Effector CD4-positive, alpha-beta T cell (primary cell): ENCODE measurements around the gene CLEC3B.
"Not testable (repeated sequence)": the region's sequence is repeated elsewhere in the genome, so short reads cannot be mapped to it uniquely, and the experiment has no call there.

ENCODE experiments used
- DNase-seq: peaks from one replicate; pipeline ENCODE4 v3.0.0-alpha.2; 2020
- total RNA-seq: gene quantifications from one replicate; lab custom pipeline; 2026; lab: John Stamatoyannopoulos, UW

The CLEC3B gene, protein sequence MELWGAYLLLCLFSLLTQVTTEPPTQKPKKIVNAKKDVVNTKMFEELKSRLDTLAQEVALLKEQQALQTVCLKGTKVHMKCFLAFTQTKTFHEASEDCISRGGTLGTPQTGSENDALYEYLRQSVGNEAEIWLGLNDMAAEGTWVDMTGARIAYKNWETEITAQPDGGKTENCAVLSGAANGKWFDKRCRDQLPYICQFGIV
- 0.56 reads per million for total RNA-seq

DNA sequence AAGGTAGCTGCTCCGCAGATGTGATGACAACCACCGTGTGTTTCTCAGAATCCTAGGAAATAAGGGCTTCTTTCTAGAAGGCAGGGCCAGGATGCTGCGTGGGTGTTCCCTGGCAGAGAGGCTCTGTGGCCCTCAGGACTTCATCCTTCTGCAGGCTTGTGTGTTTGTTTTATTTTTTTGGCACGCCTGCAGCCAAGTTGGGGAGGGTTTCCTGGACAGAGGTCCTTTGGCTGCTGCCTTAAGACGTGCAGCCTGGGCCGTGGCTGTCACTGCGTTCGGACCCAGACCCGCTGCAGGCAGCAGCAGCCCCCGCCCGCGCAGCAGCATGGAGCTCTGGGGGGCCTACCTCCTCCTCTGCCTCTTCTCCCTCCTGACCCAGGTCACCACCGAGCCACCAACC, at the start of gene CLEC3B:
Gene CLEC3B (plus strand): TSS at position 266 of the 400 bp plus-strand sequence. CDS start 60 bp downstream, at position 326.
- no peak for DNase-seq

GRCh38 chr3:44981220-44981619, 44.9 kb upstream of the CLEC3B start:
- no peak for DNase-seq

- no peak for DNase-seq
These were observed 44.4 kb upstream of the CLEC3B start for GRCh38 chr3:44981751-44982150.

DNA sequence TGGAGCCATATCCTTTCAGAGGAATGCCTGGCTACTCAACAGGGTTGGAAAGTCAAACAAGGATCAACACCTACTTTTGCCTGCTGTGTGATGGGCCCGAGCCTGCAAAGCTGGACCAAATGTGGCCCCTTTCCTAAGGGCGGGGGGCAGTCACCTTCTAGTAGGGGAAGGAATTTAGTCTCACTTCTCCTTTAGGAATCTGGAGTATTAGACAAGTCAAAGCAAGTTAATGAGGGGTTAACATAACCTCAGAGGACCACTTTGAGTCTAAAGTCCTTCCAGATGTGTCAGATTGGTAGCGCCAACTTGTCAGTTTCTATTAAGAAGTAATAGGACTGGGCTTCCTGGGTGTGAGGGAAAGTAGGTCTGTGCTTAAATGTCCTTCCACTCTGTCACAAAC, 43.3 kb upstream of the CLEC3B start:
- no peak for DNase-seq

DNA sequence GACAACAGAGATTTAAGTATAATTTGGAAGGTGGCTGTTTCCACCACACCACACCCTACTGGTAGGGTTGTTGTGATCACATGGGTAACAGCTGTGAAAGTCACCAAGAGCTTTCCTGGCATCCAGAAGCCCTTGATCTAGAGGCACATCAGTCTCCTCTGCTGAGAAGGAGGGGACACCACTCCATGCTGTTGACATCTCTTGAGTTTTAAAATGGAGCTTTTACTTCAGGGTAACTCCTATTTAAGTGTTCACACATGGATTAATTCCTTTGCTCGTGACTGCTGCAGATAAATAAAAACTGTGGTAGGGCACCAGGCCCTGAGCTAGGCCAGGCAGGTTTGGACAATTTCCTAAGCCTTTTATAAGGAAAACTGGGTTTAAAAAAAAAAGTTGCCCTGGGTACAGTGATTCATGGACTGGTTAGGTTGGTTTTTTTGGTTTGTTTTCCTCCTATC, 42.6 kb upstream of the CLEC3B start:
- DNase-seq, result no peak

DNA sequence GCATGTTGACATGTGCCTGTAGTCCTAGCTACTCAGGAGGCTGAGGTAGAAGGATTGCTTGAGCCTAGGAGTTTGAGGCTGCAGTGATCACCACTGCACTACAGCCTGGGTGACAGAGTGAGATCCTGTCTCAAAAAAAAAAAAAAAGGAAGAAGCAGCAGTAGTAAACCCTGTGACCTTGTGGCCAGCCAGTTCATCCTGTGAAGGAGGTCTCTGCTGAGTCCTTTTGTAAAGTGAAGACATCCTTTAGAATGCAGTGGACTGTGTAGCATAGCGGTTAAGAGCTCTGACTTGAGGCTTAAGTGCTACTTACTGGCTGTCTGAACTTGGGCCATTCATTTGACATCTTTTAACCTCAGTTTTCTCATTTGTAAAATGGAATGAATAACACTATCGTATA, 41.8 kb upstream of the CLEC3B start:
- no peak for DNase-seq

- not testable (repeated sequence) for DNase-seq
These were observed 39.8 kb upstream of the CLEC3B start for GRCh38 chr3:44986330-44986729.

DNA sequence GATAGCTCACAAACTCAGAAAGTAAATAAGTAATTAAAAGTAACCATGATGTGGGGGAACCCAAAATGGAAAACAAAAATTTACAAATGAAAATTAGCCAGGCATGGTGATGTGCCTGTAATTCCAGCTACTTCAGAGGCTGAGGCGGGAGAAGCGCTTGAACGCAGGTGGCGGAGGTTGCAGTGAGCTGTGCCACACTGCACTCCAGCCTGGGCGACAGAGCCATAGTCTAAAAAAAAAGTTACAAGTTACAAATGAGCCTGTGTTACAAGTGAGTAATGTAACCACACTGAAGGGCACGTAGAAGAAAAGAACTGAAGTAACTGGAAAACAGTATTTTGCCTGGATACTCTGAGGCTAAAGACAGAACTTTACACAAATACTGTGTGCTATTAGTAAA, 38.8 kb upstream of the CLEC3B start:
- no peak for DNase-seq

DNA sequence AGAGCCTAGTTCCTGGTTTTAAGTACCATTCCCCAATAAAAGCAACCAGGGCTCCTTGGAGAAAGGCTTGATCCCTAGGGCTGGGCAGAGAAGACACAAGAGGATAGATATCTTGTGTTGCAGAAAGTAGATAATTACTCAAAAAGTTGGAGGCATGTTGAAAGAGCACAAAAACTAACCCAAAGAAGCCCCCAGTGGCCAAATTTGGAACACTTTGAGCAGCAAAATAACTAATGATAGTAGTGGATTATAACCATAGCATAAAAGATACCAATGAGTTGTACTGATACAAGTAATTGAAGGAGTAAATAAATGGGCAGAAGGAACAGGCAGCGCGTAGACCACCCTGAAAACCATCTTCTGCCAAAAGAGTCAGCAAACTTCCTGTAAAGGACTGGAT, 38.0 kb upstream of the CLEC3B start:
- DNase-seq, result no peak

DNA sequence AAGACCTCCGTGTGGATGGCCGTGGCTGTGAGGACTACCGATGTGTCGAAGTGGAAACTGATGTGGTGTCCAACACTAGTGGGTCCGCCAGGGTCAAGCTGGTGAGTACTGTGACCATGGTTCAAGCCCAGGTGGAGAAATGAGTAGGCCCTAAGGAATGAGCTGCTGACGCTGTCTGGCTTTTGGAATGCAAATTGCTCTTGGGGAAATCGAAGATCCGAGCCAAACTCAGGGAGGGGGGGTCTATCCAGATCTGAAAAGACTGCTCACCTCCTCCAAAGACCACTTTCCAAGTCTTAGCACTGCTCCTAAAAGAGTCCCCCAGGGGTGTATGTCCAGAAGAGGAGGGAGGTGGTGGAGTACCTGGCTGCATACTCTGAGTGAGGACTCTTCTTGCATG, 37.0 kb upstream of the CLEC3B start:
- no peak for DNase-seq

GRCh38 chr3:44989636-44990373, 36.3 kb upstream of the CLEC3B start:
- DNase-seq, result no peak

GRCh38 chr3:44991326-44991725, 34.8 kb upstream of the CLEC3B start:
- DNase-seq, result no peak

DNA sequence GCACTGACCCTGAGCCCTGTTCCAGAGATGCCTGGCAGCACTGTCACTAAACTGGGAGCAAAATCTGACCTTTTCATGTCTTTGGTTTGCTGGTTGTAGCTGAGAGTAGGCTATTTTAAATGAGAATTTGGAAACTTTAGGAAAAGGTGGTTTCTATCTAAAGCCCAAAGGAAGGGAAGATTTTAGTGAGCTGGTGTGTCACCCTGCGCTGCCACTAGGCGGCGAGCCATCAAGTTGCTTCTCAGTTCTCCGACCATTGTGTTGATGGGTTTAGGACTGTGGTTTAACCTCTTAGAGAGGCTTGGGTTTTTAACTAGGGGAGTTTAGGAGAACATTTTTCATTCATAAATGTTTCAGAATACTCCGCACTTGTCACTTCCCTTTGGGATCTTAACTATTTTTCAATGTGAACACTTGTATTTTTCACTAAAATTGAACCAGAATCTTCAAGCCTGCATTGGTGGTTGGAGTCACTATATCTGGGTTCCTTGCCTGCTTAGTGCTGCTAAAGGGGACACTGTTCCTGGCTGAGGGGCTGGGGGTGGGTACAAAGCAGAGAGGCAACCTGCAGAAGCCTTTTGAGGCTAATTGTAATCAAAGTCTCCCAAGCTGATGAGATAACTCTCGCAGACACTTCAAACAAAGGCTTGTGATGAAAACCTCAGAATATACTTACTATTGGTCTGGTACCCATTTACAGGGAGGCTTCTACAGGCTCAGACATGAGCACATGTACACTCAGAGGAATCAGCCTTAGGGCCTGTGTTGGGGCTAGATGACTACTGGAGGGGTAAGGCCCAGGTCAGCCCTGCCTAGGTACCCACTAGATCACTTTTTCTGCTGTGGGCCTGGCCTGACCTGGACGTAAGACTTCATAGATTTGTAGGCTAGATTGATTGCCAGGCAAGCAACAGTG, 33.3 kb upstream of the CLEC3B start:
- no peak for DNase-seq

DNA sequence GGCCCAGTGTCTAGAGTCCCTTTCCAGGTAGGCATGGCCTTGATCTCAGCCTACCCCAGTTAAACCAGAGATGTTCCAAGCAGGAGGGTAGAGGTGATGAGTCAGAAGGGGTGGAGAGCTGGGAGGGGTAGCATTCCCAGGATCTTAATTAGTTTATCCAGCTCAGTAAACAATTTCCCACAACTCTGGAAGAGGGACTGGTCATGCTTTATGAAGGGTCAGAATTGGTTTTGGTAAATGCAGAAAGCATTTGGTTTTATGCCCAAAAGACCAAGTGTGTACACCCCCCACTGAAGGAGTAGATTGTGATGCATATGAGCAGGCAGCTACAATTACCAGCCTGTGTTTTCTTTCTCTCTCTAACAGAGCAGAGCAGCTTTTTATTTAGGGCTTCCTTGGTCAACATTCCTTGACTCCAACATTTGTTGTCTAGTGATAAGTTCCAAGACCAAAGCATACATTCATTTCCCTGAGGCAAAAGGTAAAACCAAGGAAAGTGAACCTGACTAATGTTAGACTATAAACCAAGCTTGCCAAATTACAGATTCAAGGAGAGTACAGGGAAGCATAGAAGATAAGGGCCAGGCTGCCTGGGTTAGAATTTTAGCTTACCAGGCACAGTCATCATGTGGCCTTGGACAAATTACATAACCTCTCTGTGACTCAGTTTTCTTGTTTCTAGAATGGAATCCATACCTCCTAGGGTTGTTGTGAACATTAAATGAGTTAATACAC, 32.5 kb upstream of the CLEC3B start:
- DNase-seq, result no peak

DNA sequence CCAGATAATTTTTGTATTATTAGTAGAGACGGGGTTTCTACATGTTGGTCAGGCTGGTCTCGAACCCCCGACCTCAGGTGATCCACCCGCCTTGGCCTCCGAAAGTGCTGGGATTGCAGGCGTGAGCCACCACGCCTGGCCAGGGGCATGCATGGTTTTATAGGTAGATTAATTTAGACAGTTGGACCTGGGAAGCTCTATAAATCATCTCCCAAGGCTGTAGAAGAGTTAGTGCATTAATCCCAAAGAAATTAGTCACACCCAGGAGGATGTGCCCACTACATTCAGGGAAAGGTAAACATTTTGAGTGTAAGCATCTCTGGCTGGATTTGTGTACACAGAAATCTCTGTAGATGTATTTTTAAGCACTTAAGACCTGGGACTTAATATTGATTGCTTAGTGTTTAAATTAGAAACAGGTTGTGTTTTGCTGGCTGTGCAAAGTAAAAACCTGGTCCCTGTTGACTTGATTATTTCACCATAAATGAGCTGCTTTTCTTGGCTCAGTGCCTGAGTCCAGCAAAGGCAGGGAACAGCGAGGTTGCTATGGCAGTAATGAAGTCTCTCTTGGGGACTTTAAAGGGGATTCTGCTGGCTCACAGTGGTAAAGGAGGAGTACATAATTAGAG, 30.8 kb upstream of the CLEC3B start:
- no peak for DNase-seq

DNA sequence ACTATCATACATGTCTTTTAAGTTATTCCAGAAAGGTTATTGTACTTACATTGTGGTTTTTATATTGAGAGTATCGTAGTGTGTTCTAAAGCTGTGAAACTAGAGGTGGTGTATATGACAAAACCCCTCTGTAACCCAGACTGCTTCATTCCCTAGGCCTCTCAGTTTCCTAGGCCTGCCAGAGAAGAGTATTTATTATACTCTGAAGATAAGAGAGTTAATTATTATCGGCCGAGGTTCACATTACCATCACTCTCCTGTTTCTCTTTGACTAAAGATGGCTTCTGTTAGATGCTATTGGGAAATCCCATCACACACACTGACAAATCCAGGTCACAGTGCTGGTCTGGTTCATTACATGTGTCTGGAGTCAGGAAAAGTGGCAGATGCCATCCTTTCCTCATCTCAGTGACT, 29.5 kb upstream of the CLEC3B start:
- no peak for DNase-seq

DNA sequence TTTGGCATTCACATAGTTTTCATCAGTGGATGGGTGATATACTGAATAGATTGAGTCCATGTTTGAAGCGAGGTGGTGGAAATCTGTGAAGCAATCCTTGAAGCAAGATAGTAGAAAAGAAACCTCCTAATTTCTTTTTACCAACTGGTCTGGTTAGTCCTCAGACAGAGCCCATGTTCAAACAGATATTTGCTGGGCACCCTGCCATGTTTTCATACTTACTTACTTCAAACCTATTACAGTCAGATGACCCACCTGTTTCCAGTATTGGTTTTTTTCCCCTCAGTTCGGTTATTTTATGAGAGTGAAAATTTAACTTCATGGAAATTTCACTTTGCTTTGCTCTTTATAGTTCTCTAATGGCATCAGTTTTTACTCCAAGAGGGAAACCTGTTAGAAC, 26.3 kb upstream of the CLEC3B start:
- no peak for DNase-seq

- no peak for DNase-seq
These were observed 25.3 kb upstream of the CLEC3B start for GRCh38 chr3:45000823-45001222.

DNA sequence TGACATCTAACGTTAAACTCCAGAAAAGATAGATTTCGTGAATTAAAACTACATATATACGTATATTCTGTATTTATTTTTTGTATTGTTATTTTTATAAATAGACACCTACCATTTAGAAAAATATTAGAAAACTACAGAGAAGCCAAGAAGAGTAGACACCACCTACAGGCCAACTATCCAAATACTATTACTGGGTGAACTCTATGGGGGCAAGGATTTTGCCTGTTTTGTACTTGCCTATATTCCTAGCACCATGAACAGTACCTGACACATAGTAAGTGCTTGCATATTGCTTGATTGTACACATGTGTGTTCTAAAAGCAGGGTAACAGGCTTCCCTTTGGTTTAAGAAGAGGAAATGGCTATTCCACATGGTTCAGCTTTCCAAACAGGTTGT, 24.4 kb upstream of the CLEC3B start:
- DNase-seq, result no peak

- DNase-seq, result no peak
These were observed 23.9 kb upstream of the CLEC3B start for GRCh38 chr3:45002139-45002660.

GRCh38 chr3:45002720-45003119, 23.4 kb upstream of the CLEC3B start:
- DNase-seq, result no peak

DNA sequence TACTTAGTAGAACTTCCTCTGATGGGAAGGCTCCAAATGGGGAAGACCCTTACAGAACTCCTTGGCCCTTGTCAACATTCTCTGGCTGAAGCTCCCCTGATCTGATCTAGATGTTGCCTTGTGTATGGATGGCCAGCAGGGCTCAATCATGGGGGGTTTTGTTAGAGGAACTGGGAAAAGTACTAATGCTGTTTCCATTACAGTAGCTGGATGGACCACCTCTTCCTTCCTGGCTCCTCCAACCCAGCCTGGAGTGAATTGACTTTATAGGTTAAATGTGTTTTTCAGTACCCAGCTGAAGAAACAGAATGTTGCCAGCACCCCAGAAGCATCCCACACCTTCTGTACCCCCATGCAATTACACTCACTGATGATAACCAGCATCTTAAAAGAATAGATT, 22.7 kb upstream of the CLEC3B start:
- no peak for DNase-seq
